AG04450 (cell line): ENCODE results near the gene CLN6. TPM values are rescaled to one million over a fixed set of nuclear protein-coding genes. Genes with fewer than 3 reads are reported as not detected.
"Not testable (repeated sequence)": the region's sequence is repeated elsewhere in the genome, so short reads cannot be mapped to it uniquely, and the experiment has no call there.

ENCODE experiments used
- CTCF ChIA-PET: fragments of 300-600, 350-600 bp; formaldehyde crosslinking; extraction: SDS; loops from one replicate; lab custom pipeline; 2022; ENCODE audit warnings: antibody characterized with exemption, inconsistent platforms; lab: Charles Lee
- POLR2A ChIA-PET: fragments of 350-600 bp; formaldehyde crosslinking; extraction: SDS; loops from one replicate; lab custom pipeline; 2021; ENCODE audit warnings: antibody characterized with exemption, inconsistent platforms; lab: Yijun Ruan, JAX
- DNase-seq: peaks from one replicate; pipeline ENCODE4 v3.0.0-alpha.2; 2011; ENCODE audit warnings: low read depth, low spot score
- H3K27ac ChIP-seq: one replicate; pipeline ENCODE4 v1.5.1; 2012; ENCODE audit warnings: low read depth, low read length, control low read depth
- H3K27me3 ChIP-seq: one replicate; pipeline ENCODE4 v1.6.0; 2012; ENCODE audit warnings: low read length; ENCODE audit not compliant: control insufficient read depth, insufficient read depth
- H3K4me3 ChIP-seq: 2 replicates; pipeline ENCODE4 v1.5.1; 2011; ENCODE audit warnings: mild to moderate bottlenecking, low read depth, low read length, control low read depth
- H3K9me3 ChIP-seq: 2 replicates; pipeline ENCODE4 v1.5.1; 2012; ENCODE audit warnings: low read length; ENCODE audit not compliant: control insufficient read depth, insufficient read depth
- CTCF ChIP-seq: IDR thresholded peaks from 2 replicates; pipeline ENCODE4 v1.5.1; 2011; ENCODE audit warnings: low read depth, low read length, control low read depth, inconsistent platforms
- polyA plus RNA-seq: library from polyadenylated mRNA; depleted of rRNA; stranded (reverse); fragments of >200 nt; gene quantifications from 2 replicates; pipeline ENCODE4 v1.2.3, GENCODE V29; 2011

The CLN6 gene
- polyA plus RNA-seq, 1 experiment = 13.0 TPM

GRCh38 chr15:68244235-68244634 is 14.7 kb upstream of the CLN6 start:
- Histone ChIP-seq H3K27ac (no peak overlapping the region), H3K9me3 (peaks cover 3% of the 10 kb centered on the region; the same call in 1 of the 2 replicates), H3K27me3 (no peaks in the 10 kb centered on the region), H3K4me3 (no peak overlapping the region)
- TF ChIP-seq CTCF = no peak
- ChIA-PET CTCF (interaction anchor here (1.2 to 5.3 kb wide), 2 partner anchors 9 to 62 kb away, joined by 4 to 29 read pairs; no protein-coding TSS in a partner anchor), POLR2A (no interaction called here)
- no peak for DNase-seq

GRCh38 chr15:68241088-68241935 is 11.8 kb upstream of the CLN6 start:
- ChIA-PET POLR2A (no interaction called here), CTCF (interaction anchor here (0.6 to 5.3 kb wide), 2 partner anchors 12 to 311 kb away, joined by 3 to 29 read pairs; no protein-coding TSS in a partner anchor)
- H3K27ac ChIP-seq = no peak overlapping the region
- peaks cover 3% of the 10 kb centered on the region; the same call in 1 of the 2 replicates for H3K9me3 ChIP-seq
- no peak for TF ChIP-seq CTCF
- no peak overlapping the region for H3K4me3 ChIP-seq
- no peaks in the 10 kb centered on the region for H3K27me3 ChIP-seq
- no peak for DNase-seq

GRCh38 chr15:68239025-68239424 is 9.5 kb upstream of the CLN6 start:
- Histone ChIP-seq H3K9me3 (no peaks in the 10 kb centered on the region), H3K27me3 (no peaks in the 10 kb centered on the region), H3K27ac (no peak overlapping the region), H3K4me3 (no peak overlapping the region)
- DNase-seq = no peak
- ChIA-PET POLR2A (no interaction called here), CTCF (no interaction called here)
- TF ChIP-seq CTCF = no peak

- TF ChIP-seq CTCF = no peak
- POLR2A ChIA-PET = no interaction called here
- no peak for DNase-seq
- Histone ChIP-seq H3K27ac (no peak overlapping the region), H3K9me3 (no peaks in the 10 kb centered on the region), H3K4me3 (no peak overlapping the region), H3K27me3 (no peaks in the 10 kb centered on the region)
- CTCF ChIA-PET = interaction anchor here (1.1 to 1.5 kb wide), 2 partner anchors 17 to 18 kb away, joined by 3 to 4 read pairs; no protein-coding TSS in a partner anchor
These were observed 5.5 kb upstream of the CLN6 start for GRCh38 chr15:68235022-68235421.

- H3K4me3 ChIP-seq, H3K27me3 ChIP-seq, POLR2A ChIA-PET, DNase-seq, H3K27ac ChIP-seq, H3K9me3 ChIP-seq: not testable (repeated sequence)
- CTCF ChIA-PET = interaction anchor here (1.1 to 1.5 kb wide), 2 partner anchors 18 to 19 kb away, joined by 3 to 4 read pairs; no protein-coding TSS in a partner anchor
These were observed 5.0 kb upstream of the CLN6 start for GRCh38 chr15:68234520-68234919.
